Measurements from ENCODE around the gene XPO4.

GRCh38 chr13:20847296-20847695, 55.2 kb downstream of the XPO4 start:
- TF ChIP-seq CTCF (IDR thresholded peaks at IDR 0.05) (no peak), POLR2A (IDR thresholded peaks at IDR 0.05) (no peak)

All from body of pancreas (tissue), 4 donors.